BJ (cell line): ENCODE results near the gene MEP1A. TPM values are rescaled to one million over a fixed set of nuclear protein-coding genes. Genes with fewer than 3 reads are reported as not detected.

Experiments
- CTCF ChIA-PET: fragments of 350-600 bp; formaldehyde crosslinking; extraction: SDS; loops from one replicate; lab custom pipeline; 2021; ENCODE audit warnings: antibody characterized with exemption, inconsistent platforms; lab: Yijun Ruan, JAX
- POLR2A ChIA-PET: fragments of 300-600 bp; sonication (Branson Sonifier 250); formaldehyde crosslinking; extraction: SDS; loops from one replicate; lab custom pipeline; 2021; ENCODE audit warnings: antibody characterized with exemption; lab: Charles Lee
- DNase-seq: peaks from one replicate; pipeline ENCODE4 v3.0.0-alpha.2; 2011; ENCODE audit warnings: low read depth
- H3K27me3 ChIP-seq: 2 replicates; pipeline ENCODE4 v1.6.0; 2011; ENCODE audit warnings: low read length; ENCODE audit not compliant: control insufficient read depth, insufficient read depth
- H3K36me3 ChIP-seq: 2 replicates; pipeline ENCODE4 v1.5.1; 2011; ENCODE audit warnings: low read length; ENCODE audit not compliant: control insufficient read depth, insufficient read depth
- H3K4me3 ChIP-seq: 2 replicates; pipeline ENCODE4 v1.5.1; 2011; ENCODE audit warnings: low read depth, mild to moderate bottlenecking, control low read depth, low read length
- polyA plus RNA-seq: library from polyadenylated mRNA; depleted of rRNA; stranded (reverse); fragments of >200 nt; gene quantifications from 2 replicates; pipeline ENCODE4 v1.2.3, GENCODE V29; 2011
- TF ChIP-seq, protein P1 (sequence below): IDR thresholded peaks from 2 replicates; pipeline ENCODE4 v1.5.1; 2011; ENCODE audit warnings: low read depth, mild to moderate bottlenecking, control low read depth, inconsistent platforms, low read length, moderate library complexity; ENCODE audit not compliant: insufficient read depth

Gene MEP1A
- polyA plus RNA-seq, 1 experiment, result not detected

DNA sequence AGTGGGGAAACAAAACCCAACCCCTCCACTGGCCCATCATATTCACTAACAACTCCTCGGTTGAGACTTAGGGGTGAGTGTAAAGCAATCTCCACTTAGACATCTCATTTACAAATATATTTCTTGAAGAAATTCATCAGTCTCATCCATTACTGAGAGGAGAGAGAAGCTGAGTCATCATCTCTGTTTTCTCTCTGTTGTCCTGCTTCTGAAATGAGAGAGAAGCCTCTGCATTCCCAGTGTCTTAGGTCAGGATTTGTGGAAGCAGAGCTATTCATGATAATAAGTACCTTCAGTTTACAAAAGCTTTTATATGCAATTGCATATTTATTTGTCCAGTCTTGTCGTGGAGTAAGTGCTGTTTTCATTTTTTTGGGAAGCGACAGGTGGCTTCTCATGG, 879 bp downstream of the MEP1A start:
- no peaks in the 10 kb centered on the region for H3K36me3 ChIP-seq
- POLR2A ChIA-PET, result no interaction called here
- CTCF ChIA-PET, result no interaction called here
- H3K4me3 ChIP-seq, result no peak overlapping the region
- H3K27me3 ChIP-seq, result no peaks in the 10 kb centered on the region
- no peak for DNase-seq
- TF ChIP-seq, protein P1, sequence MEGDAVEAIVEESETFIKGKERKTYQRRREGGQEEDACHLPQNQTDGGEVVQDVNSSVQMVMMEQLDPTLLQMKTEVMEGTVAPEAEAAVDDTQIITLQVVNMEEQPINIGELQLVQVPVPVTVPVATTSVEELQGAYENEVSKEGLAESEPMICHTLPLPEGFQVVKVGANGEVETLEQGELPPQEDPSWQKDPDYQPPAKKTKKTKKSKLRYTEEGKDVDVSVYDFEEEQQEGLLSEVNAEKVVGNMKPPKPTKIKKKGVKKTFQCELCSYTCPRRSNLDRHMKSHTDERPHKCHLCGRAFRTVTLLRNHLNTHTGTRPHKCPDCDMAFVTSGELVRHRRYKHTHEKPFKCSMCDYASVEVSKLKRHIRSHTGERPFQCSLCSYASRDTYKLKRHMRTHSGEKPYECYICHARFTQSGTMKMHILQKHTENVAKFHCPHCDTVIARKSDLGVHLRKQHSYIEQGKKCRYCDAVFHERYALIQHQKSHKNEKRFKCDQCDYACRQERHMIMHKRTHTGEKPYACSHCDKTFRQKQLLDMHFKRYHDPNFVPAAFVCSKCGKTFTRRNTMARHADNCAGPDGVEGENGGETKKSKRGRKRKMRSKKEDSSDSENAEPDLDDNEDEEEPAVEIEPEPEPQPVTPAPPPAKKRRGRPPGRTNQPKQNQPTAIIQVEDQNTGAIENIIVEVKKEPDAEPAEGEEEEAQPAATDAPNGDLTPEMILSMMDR, result no peak

DNA sequence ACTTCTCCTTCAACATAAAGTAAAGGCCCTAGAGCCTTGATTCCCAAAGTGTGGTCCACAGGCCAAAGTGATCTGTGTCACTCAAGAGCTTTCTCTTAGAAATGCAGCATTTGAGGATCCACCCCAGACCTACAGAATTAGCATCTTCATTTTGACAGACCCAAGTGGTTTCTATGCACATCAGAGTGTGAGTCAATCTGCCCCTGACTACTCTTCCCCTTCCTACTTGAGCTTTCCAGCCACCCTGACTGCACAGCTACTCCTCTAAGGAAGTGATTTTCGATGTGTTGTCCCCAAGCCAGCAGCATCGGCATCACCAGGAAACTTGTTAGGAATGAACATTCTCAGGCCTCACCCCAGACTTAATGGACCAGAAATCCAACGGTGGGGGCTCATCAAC, 2.6 kb downstream of the MEP1A start:
- Histone ChIP-seq H3K27me3 (no peaks in the 10 kb centered on the region), H3K36me3 (no peaks in the 10 kb centered on the region), H3K4me3 (no peak overlapping the region)
- CTCF ChIA-PET, result no interaction called here
- POLR2A ChIA-PET, result no interaction called here
- TF ChIP-seq, protein P1, result no peak
- DNase-seq, result no peak

DNA sequence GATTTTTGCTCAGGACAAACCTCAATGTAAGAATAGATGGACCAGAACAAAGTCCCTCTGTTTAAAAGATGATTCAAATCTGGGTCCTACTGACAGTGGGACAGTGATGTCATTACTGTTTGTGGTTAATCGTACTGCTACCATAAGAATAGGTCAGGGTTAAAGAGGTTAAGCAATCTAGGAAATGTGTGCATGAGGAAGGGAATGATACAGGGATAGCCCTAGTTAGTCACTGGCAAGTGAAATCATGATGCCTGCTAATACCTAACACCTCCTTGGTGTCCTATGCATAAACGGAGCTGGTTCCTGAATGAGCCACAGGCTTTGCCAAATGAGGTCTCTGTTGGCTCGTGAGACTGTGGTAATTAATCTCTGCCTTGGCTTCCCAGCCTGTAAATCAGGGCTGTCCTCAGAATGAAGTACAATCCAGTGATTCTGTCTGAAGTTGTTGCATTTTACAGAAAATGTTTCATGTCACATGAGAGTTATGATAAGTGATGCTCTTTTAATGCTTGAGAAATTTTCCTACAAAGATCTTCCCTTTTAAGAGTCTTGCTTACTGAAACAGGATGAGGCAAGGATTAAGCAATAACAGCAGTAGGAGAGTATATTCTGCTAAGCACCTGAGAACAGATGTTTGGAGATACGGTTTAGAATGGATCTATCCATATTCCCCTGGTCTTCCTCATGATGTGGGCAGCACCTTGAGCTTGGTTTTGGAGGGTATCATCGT, 3.8 kb downstream of the MEP1A start:
- ChIA-PET POLR2A (no interaction called here), CTCF (no interaction called here)
- Histone ChIP-seq H3K4me3 (no peak overlapping the region), H3K36me3 (no peaks in the 10 kb centered on the region), H3K27me3 (no peaks in the 10 kb centered on the region)
- TF ChIP-seq, protein P1, result no peak
- DNase-seq, result no peak

DNA sequence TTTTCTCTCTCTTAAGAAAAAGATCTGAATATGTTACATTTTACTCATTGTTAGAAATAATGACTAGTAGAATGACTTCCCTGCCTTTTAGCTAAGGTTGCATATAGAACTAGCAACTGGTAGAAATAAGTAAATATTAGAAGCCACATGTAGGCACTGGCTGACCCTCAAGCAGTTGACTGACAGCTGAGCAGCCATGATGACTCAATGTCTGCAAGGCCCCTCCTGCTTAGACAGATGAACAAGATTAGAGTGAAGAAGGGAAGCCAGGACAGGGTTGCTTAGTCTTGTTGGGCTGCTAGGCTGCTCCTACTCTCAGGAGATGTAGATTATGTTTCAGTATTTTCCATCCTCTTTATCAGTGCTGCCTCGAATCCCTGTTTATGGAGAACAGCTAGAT, 6.5 kb downstream of the MEP1A start:
- ChIA-PET POLR2A (no interaction called here), CTCF (no interaction called here)

DNA sequence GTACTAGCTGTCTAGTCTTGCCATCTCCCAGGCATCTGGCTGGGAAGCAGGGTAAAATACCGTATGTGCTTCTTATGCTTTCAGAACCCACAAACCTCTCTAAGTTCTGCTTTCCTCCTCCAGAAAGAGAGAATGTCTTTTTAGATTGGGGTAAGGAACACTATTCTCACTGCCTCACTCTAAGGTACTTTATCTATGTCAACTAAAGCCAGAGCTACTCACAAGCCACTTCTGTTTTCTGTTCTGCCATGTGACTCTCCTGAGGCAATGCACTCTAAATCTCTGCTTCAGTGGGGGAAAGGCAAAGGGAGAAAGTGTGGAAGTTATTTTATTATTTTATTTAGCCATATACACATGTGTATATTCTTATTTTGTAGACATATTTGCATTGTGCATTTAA, 15.6 kb downstream of the MEP1A start:
- Histone ChIP-seq H3K27me3 (no peaks in the 10 kb centered on the region), H3K36me3 (no peaks in the 10 kb centered on the region), H3K4me3 (no peak overlapping the region)
- DNase-seq, result no peak
- TF ChIP-seq, protein P1, result no peak
- POLR2A ChIA-PET, result no interaction called here
- CTCF ChIA-PET, result no interaction called here

More for the DNA sequence above, 6.5 kb downstream of the MEP1A start:
- Histone ChIP-seq H3K4me3 (no peak overlapping the region), H3K36me3 (no peaks in the 10 kb centered on the region), H3K27me3 (no peaks in the 10 kb centered on the region)
- DNase-seq, result no peak
- TF ChIP-seq, protein P1, result no peak
